HG03095 (cell line): ENCODE results near the gene TNFRSF1A.
"Not testable (repeated sequence)": the region's sequence is repeated elsewhere in the genome, so short reads cannot be mapped to it uniquely, and the experiment has no call there.

Experiments
- ATAC-seq: cut with Tn5 transposase; IDR thresholded peaks from one replicate; pipeline ENCODE4 v1.9.1; 2021; ENCODE audit warnings: moderate library complexity; ENCODE audit not compliant: unreplicated experiment

Gene TNFRSF1A

GRCh38 chr12:6358881-6359280 lies 17.0 kb upstream of the TNFRSF1A start:
- no peak for ATAC-seq

GRCh38 chr12:6356374-6356820 lies 14.5 kb upstream of the TNFRSF1A start:
- ATAC-seq, result no peak

- ATAC-seq, result no peak
Observed at GRCh38 chr12:6355491-6356373, 13.9 kb upstream of the TNFRSF1A start.

GRCh38 chr12:6354495-6355393 lies 12.9 kb upstream of the TNFRSF1A start:
- ATAC-seq, result no peak

- ATAC-seq, result no peak
Observed at GRCh38 chr12:6352193-6353173, 10.6 kb upstream of the TNFRSF1A start.

GRCh38 chr12:6351622-6352021 lies 9.7 kb upstream of the TNFRSF1A start:
- no peak for ATAC-seq

- no peak for ATAC-seq
Observed at GRCh38 chr12:6347367-6348338, 5.8 kb upstream of the TNFRSF1A start.

- no peak for ATAC-seq
Observed at GRCh38 chr12:6346942-6347341, 5.1 kb upstream of the TNFRSF1A start.

- ATAC-seq, result no peak
Observed at GRCh38 chr12:6346235-6346832, 4.5 kb upstream of the TNFRSF1A start.

- ATAC-seq, result no peak
Observed at GRCh38 chr12:6345319-6346091, 3.6 kb upstream of the TNFRSF1A start.

GRCh38 chr12:6344101-6344660 lies 2.3 kb upstream of the TNFRSF1A start:
- ATAC-seq, result not testable (repeated sequence)

GRCh38 chr12:6343518-6343917 lies 1.6 kb upstream of the TNFRSF1A start:
- ATAC-seq, result no peak

- ATAC-seq, result no peak
Observed at GRCh38 chr12:6342140-6342889, 439 bp upstream of the TNFRSF1A start.

GRCh38 chr12:6340745-6341416 lies 995 bp downstream of the TNFRSF1A start:
- ATAC-seq, result no peak

- no peak for ATAC-seq
Observed at GRCh38 chr12:6340032-6340638, 1.7 kb downstream of the TNFRSF1A start.

- no peak for ATAC-seq
Observed at GRCh38 chr12:6338955-6339354, 2.9 kb downstream of the TNFRSF1A start.
